RWPE1 (cell line): ENCODE measurements around the gene SOX18.

Experiments used
- CTCF ChIA-PET: fragments of 350-600 bp; sonication (Branson Sonifier 250); formaldehyde crosslinking; extraction: SDS; loops from one replicate; lab custom pipeline; 2021; lab: Yijun Ruan, JAX
- POLR2A ChIA-PET: fragments of 400-600 bp; formaldehyde crosslinking; extraction: SDS; loops from one replicate; lab custom pipeline; 2020; ENCODE audit warnings: antibody characterized with exemption; ENCODE audit not compliant: low non-redundant PET; lab: Yijun Ruan, JAX
- DNase-seq: peaks from one replicate; pipeline ENCODE4 v3.0.0; 2012; ENCODE audit warnings: low spot score
- H3K27ac ChIP-seq: fragments of 450-650 bp; 2 replicates; pipeline ENCODE4 v1.5.1; 2017
- CTCF ChIP-seq: fragments of 450-650 bp; conservative IDR thresholded peaks from 2 replicates; pipeline ENCODE4 v1.5.1; 2017; ENCODE audit warnings: low read depth, mild to moderate bottlenecking

The SOX18 gene

GRCh38 chr20:64042054-64042781 is 7.2 kb downstream of the SOX18 start:
- POLR2A ChIA-PET: interaction anchor here (0.7 kb wide), 1 partner anchor 18 kb away, joined by 5 read pairs; no protein-coding TSS in a partner anchor
- DNase-seq: no peak
- TF ChIP-seq CTCF: no peak
- peak overlapping the region; percentile 58 for H3K27ac ChIP-seq
- CTCF ChIA-PET: interaction anchor here (0.6 kb wide), 1 partner anchor 112 kb away, joined by 3 read pairs; no protein-coding TSS in a partner anchor

- H3K27ac ChIP-seq: peak overlapping the region; percentile 58
- ChIA-PET CTCF (no interaction called here), POLR2A (interaction anchor here (0.7 kb wide), 1 partner anchor 19 kb away, joined by 5 read pairs; no protein-coding TSS in a partner anchor)
- no peak for TF ChIP-seq CTCF
- DNase-seq: no peak
These were observed 7.7 kb downstream of the SOX18 start for GRCh38 chr20:64041781-64042053.

GRCh38 chr20:64041040-64041780 is 8.2 kb downstream of the SOX18 start:
- no peak for TF ChIP-seq CTCF
- H3K27ac ChIP-seq: peak overlapping the region; percentile 58
- ChIA-PET POLR2A (interaction anchor here (0.7 kb wide), 1 partner anchor 19 kb away, joined by 5 read pairs; no protein-coding TSS in a partner anchor), CTCF (interaction anchor here (0.7 to 6.4 kb wide), 4 partner anchors 12 to 80 kb away, joined by 4 to 98 read pairs (median 74); partner anchors contain the start of gene TCEA2)
- no peak for DNase-seq

- DNase-seq: no peak
- H3K27ac ChIP-seq: peak overlapping the region; percentile 58
- ChIA-PET POLR2A (no interaction called here), CTCF (interaction anchor here (0.5 to 6.4 kb wide), 11 partner anchors 12 to 359 kb away, joined by 3 to 98 read pairs (median 13); partner anchors contain the start of gene TCEA2)
- no peak for TF ChIP-seq CTCF
These were observed 9.0 kb downstream of the SOX18 start for GRCh38 chr20:64040231-64041039.

- ChIA-PET CTCF (interaction anchor here (0.5 to 6.4 kb wide), 37 partner anchors 8 to 709 kb away, joined by 3 to 98 read pairs (median 5); partner anchors contain the start of genes OPRL1, PPDPF, RGS19 and SOX18), POLR2A (interaction anchor here (0.6 to 1.6 kb wide), 3 partner anchors 12 to 32 kb away, joined by 3 to 5 read pairs (median 3); partner anchors contain the start of gene TCEA2)
- no peak for DNase-seq
- peak overlapping the region; percentile 58 for H3K27ac ChIP-seq
- no peak for TF ChIP-seq CTCF
These were observed 9.9 kb downstream of the SOX18 start for GRCh38 chr20:64039293-64040160.
